ENCODE measurements around the gene SMIM3. TPM values are rescaled to one million over a fixed set of nuclear protein-coding genes. Genes with fewer than 3 reads are reported as not detected.

Gene SMIM3
- total and polyA plus RNA-seq, 2 of the 8 experiments (the other 6 are each of a cell fraction or from before 2014, with no cell fraction given): 10.4 to 15.7 TPM

DNA sequence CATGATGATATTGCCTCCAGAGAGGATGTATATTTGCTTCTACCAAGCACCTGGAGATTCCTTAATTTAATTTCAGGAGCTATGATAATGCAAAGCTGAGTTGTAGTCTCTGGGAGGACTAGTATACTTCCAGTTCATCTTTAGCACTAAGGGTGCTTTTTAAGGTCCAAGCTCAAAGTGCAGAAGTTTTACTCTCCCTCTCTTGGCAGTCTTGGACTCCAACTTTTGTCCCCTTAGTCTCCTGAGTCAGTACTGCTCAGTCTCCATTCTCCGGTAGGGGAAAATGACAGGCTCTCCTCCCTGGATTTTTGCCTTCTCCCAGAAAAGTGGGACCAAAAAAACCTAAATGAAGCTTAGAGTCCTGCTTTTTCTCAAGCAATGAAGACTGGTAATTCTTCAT is 8.3 kb downstream of the SMIM3 start:
- H3K9me3 ChIP-seq (ENCODE audit: insufficient read depth in 2 of 2, low read depth in 1 of 2, low read length in 1 of 2): no peaks in the 10 kb centered on the region; a peak in 2 of 4 replicates
- no peak overlapping the region for H2BK5ac ChIP-seq (ENCODE audit: low read depth, low read length)
- H3K36me3 ChIP-seq (ENCODE audit: control insufficient read depth in 2 of 4, insufficient read depth in 4 of 4, low read length in 3 of 4): no peaks in the 10 kb centered on the region
- no peak overlapping the region for H3K9ac ChIP-seq (replicated peaks in 1 of 4; ENCODE audit: extremely low read depth in 1 of 4, low read depth in 3 of 4, low read length in 3 of 4)
- no peak overlapping the region for H3K4ac ChIP-seq (replicated peaks; ENCODE audit: insufficient read length, low read depth, low read length)
- H4K91ac ChIP-seq (replicated peaks; ENCODE audit: insufficient read length, low read length): no peak overlapping the region
- no peak overlapping the region for H3K27ac ChIP-seq (ENCODE audit: low read depth, low read length)
- H3K23me2 ChIP-seq (ENCODE audit: low read depth, low read length): no peaks in the 10 kb centered on the region; the same call in 1 of the 2 replicates
- no peak overlapping the region for H4K8ac ChIP-seq (ENCODE audit: extremely low read depth, insufficient read depth, low read length)
- 81% methylated on average over 1 of the region's 1 CpG; no CpG with 5 or more reads in 1 of the 2 experiments for WGBS, 2 experiments (ENCODE audit: extremely low coverage in 1 of 2, insufficient coverage in 1 of 2, insufficient read length in 1 of 2, insufficient replicate concordance in 2 of 2, low coverage in 1 of 2, low lambda C conversion rate in 2 of 2, missing lambda C conversion rate in 1 of 2)
- no peak for FAIRE-seq
- no peak overlapping the region for H2BK120ac ChIP-seq (replicated peaks; ENCODE audit: low read depth, low read length)
- H3K79me2 ChIP-seq (ENCODE audit: control insufficient read depth in 1 of 2, insufficient read depth in 2 of 2, low read length in 2 of 2): 0 out of 4 replicates have a peak, but pooled peaks cover 0 to 4% of the 10 kb centered on the region in 2 experiments
- no peak overlapping the region for H2BK15ac ChIP-seq (ENCODE audit: low read length)
- CTCF ChIA-PET (ENCODE audit: partially characterized antibody): interaction anchor here (0.8 to 2.0 kb wide), 9 partner anchors 8 to 331 kb away, joined by 3 to 21 read pairs (median 4); partner anchors contain the start of genes DCTN4, IRGM and SMIM3
- H3K79me1 ChIP-seq (ENCODE audit: low read depth, low read length): no peaks in the 10 kb centered on the region
- H2AFZ ChIP-seq (ENCODE audit: low read length): no peak overlapping the region
- POLR2A ChIA-PET (ENCODE audit: partially characterized antibody): interaction anchor here (1.0 to 1.6 kb wide), 3 partner anchors 8 to 28 kb away, joined by 3 to 4 read pairs (median 3); partner anchors contain the start of genes DCTN4 and SMIM3
- no peaks in the 10 kb centered on the region for H4K20me1 ChIP-seq (replicated peaks in 1 of 2; ENCODE audit: control insufficient read depth in 1 of 2, insufficient read depth in 2 of 2, low read length in 2 of 2)
- no peak overlapping the region for H3K56ac ChIP-seq (replicated peaks; ENCODE audit: insufficient read length, low read depth, low read length)
- no peak for DNase-seq (ENCODE audit: low read depth in 1 of 2, low spot score in 2 of 2)
- no peak overlapping the region for H3K18ac ChIP-seq (ENCODE audit: extremely low read depth, low read length)
- H3K27me3 ChIP-seq (replicated peaks in 1 of 4; ENCODE audit: control insufficient read depth in 3 of 4, extremely low read depth in 1 of 4, insufficient read depth in 3 of 4, low read length in 3 of 4): no peaks in the 10 kb centered on the region
- H2AK5ac ChIP-seq (ENCODE audit: low read depth, low read length): no peak overlapping the region
- no peak overlapping the region for H3K4me2 ChIP-seq (ENCODE audit: insufficient read depth in 1 of 2, low read depth in 2 of 2, low read length in 2 of 2)
- no peak overlapping the region for H4K5ac ChIP-seq (ENCODE audit: insufficient read length, low read depth, low read length)
- H3K4me1 ChIP-seq (replicated peaks in 1 of 4; ENCODE audit: control insufficient read depth in 3 of 4, insufficient read depth in 4 of 4, low read length in 3 of 4): peaks cover 3 to 10% (median 6%) of the 10 kb centered on the region in 4 experiments; a peak in 3 of 7 replicates
- H3K14ac ChIP-seq (ENCODE audit: insufficient read length): no peak overlapping the region
- no peak overlapping the region for H3K23ac ChIP-seq (ENCODE audit: insufficient read length)
- no peak overlapping the region for H2BK12ac ChIP-seq (ENCODE audit: low read depth, low read length)
- H2BK20ac ChIP-seq (ENCODE audit: low read length): no peak overlapping the region
- H3K4me3 ChIP-seq (ENCODE audit: extremely low read depth in 1 of 4, insufficient read depth in 2 of 4, low read depth in 3 of 4, low read length in 4 of 4): no peak overlapping the region
- no peak for TF ChIP-seq SIRT6 (IDR thresholded peaks at IDR 0.05; ENCODE audit: low read length)
- no peak for TF ChIP-seq CBX8 (IDR thresholded peaks at IDR 0.05; ENCODE audit: borderline replicate concordance, low read depth, low read length)
- no peak for TF ChIP-seq PHF8 (conservative IDR thresholded peaks at IDR 0.05; ENCODE audit: low read depth, low read length)
- no peak for TF ChIP-seq TEAD4 (IDR thresholded peaks at IDR 0.05; ENCODE audit: low read depth, low read length)
- TF ChIP-seq CHD2 (IDR thresholded peaks at IDR 0.05; ENCODE audit: low read length): no peak
- TF ChIP-seq EGR1 (IDR thresholded peaks at IDR 0.05; ENCODE audit: borderline replicate concordance, low read depth, low read length): no peak
- no peak for TF ChIP-seq CTBP2 (IDR thresholded peaks at IDR 0.05; ENCODE audit: borderline replicate concordance, insufficient read depth, insufficient read length, low read length)
- TF ChIP-seq JUND (IDR thresholded peaks at IDR 0.05; ENCODE audit: low read length): no peak
- no peak for TF ChIP-seq HDAC6 (IDR thresholded peaks at IDR 0.05; ENCODE audit: low read depth, low read length)
- TF ChIP-seq TCF12 (IDR thresholded peaks at IDR 0.05; ENCODE audit: low read depth, low read length): no peak
- no peak for TF ChIP-seq JUN (IDR thresholded peaks at IDR 0.05; ENCODE audit: low read depth, low read length)
- TF ChIP-seq BACH1 (IDR thresholded peaks at IDR 0.05; ENCODE audit: low read length): no peak
- TF ChIP-seq GTF2F1 (IDR thresholded peaks at IDR 0.05; ENCODE audit: borderline replicate concordance, low read depth, low read length): no peak
- TF ChIP-seq KDM5A (IDR thresholded peaks at IDR 0.05; ENCODE audit: low read length): no peak
- TF ChIP-seq NRF1 (IDR thresholded peaks at IDR 0.05; ENCODE audit: low read depth, low read length): no peak
- TF ChIP-seq POLR2A (IDR thresholded peaks at IDR 0.05; ENCODE audit: control extremely low read depth in 1 of 2, low read depth in 2 of 2, low read length in 2 of 2): no peak
